Progenitor cell of endocrine pancreas (in vitro differentiated cells): Measurements from ENCODE around the gene OR1I1. TPM values are rescaled to one million over a fixed set of nuclear protein-coding genes. Genes with fewer than 3 reads are reported as not detected.

ENCODE experiments used
- DNase-seq: peaks from one replicate; pipeline ENCODE4 v3.0.0; 2021; ENCODE audit warnings: low spot score; ENCODE audit not compliant: unreplicated experiment
- H3K27ac Mint-ChIP-seq: 2 replicates; pipeline ENCODE4 v1.8.0; 2021; ENCODE audit warnings: mild to moderate bottlenecking, moderate library complexity, mixed read lengths
- H3K27me3 Mint-ChIP-seq: 2 replicates; pipeline ENCODE4 v1.8.0; 2021; ENCODE audit warnings: mixed read lengths
- H3K36me3 Mint-ChIP-seq: 2 replicates; pipeline ENCODE4 v1.8.0; 2022; ENCODE audit warnings: mixed read lengths; ENCODE audit not compliant: insufficient read depth
- H3K4me1 Mint-ChIP-seq: 2 replicates; pipeline ENCODE4 v1.8.0; 2021; ENCODE audit warnings: low read depth, mixed read lengths
- H3K4me3 Mint-ChIP-seq: 2 replicates; pipeline ENCODE4 v1.8.0; 2021; ENCODE audit warnings: low read depth, mild to moderate bottlenecking, moderate library complexity, mixed read lengths
- H3K9me3 Mint-ChIP-seq: 2 replicates; pipeline ENCODE4 v1.8.0; 2021; ENCODE audit warnings: low read depth, mixed read lengths
- total RNA-seq: library from RNA; stranded (reverse); gene quantifications from 2 replicates; pipeline ENCODE4 v1.2.1, GENCODE V29; 2021
- TF ChIP-seq, protein P1 (sequence below): fragments of 200-600 bp; sonication (generic); IDR thresholded peaks from one replicate; pipeline ENCODE4 v1.5.0; 2021; ENCODE audit warnings: antibody characterized with exemption, mild to moderate bottlenecking; ENCODE audit not compliant: unreplicated experiment

The OR1I1 gene
- total RNA-seq, 1 donor from 2014 or later = not detected

DNA sequence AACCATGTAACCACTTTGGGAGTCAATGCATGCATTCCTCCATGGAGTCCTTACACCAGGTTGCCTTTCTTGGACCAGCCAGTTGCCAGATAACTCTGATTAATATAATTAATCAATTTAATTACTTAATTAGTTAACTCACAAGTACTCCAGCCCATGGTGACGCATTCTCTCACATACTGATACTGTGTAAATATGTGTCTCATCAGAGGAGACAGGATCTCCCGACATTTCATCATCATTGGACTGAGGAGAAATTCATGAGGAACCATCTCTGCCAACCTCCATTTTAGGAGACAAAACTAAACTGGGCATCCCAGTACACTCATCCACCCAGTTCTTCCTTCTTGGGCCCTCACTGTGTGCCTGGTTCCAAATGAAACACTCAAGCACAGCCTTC is 39.2 kb upstream of the OR1I1 start:
- Mint-ChIP-seq H3K27ac (no peak overlapping the region), H3K36me3 (peaks cover 1% of the 10 kb centered on the region)
- TF ChIP-seq, protein P1, sequence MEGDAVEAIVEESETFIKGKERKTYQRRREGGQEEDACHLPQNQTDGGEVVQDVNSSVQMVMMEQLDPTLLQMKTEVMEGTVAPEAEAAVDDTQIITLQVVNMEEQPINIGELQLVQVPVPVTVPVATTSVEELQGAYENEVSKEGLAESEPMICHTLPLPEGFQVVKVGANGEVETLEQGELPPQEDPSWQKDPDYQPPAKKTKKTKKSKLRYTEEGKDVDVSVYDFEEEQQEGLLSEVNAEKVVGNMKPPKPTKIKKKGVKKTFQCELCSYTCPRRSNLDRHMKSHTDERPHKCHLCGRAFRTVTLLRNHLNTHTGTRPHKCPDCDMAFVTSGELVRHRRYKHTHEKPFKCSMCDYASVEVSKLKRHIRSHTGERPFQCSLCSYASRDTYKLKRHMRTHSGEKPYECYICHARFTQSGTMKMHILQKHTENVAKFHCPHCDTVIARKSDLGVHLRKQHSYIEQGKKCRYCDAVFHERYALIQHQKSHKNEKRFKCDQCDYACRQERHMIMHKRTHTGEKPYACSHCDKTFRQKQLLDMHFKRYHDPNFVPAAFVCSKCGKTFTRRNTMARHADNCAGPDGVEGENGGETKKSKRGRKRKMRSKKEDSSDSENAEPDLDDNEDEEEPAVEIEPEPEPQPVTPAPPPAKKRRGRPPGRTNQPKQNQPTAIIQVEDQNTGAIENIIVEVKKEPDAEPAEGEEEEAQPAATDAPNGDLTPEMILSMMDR = no peak

DNA sequence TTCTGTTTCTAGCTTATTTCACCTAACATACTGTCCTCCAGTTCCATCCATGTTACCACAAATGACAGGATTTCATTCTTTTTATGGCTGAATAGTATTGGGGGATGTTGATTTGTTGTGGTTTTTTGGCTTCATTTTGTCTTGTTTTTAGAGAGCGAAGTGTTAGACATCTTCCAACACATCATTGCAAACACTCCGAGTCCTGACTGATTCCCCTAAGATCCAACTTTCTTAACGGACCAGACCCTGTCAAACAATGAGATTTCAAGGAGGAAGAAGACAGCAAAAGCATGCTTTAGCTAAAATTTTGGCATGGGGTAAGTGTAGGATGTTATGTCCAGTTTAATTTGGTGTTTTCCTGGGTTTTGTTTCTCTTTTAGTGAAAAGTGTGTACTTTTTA is 36.5 kb upstream of the OR1I1 start:
- Mint-ChIP-seq H3K36me3 (no peaks in the 10 kb centered on the region), H3K4me3 (no peak overlapping the region), H3K9me3 (peaks cover 37% of the 10 kb centered on the region), H3K27ac (no peak overlapping the region), H3K27me3 (no peaks in the 10 kb centered on the region), H3K4me1 (no peaks in the 10 kb centered on the region)
- TF ChIP-seq, protein P1 = no peak
- DNase-seq = no peak

More for the DNA sequence above, 39.2 kb upstream of the OR1I1 start:
- no peak for DNase-seq
- no peak overlapping the region for H3K4me3 Mint-ChIP-seq
- peaks cover 32% of the 10 kb centered on the region for H3K9me3 Mint-ChIP-seq
- H3K4me1 Mint-ChIP-seq = no peaks in the 10 kb centered on the region
- H3K27me3 Mint-ChIP-seq = no peaks in the 10 kb centered on the region

DNA sequence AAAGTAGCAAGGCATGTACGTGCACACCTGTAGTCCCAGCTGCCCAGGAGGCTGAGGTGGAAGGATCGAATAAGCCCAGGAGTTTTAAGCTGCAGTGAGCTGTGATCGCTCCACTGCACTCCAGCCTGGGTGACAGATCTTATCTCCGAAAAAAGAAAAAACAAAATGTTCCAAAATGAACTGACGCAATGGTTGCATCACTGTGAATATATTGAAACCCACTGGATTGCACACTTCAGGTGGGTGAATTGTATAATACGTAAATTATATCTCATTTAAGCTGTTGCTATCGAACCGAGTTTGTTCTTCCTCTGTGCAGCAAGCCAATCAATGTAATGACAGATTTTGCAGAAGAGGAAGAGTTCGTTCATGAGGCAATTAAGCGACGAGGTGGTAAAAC is 34.3 kb upstream of the OR1I1 start:
- no peak for DNase-seq
- H3K27me3 Mint-ChIP-seq = no peaks in the 10 kb centered on the region

GRCh38 chr19:15048128-15048527 is 33.9 kb upstream of the OR1I1 start:
- H3K4me1 Mint-ChIP-seq = no peaks in the 10 kb centered on the region
- peaks cover 53% of the 10 kb centered on the region for H3K9me3 Mint-ChIP-seq

More for the DNA sequence above, 34.3 kb upstream of the OR1I1 start:
- TF ChIP-seq, protein P1 = no peak
- Mint-ChIP-seq H3K36me3 (peaks cover 1% of the 10 kb centered on the region), H3K9me3 (peaks cover 53% of the 10 kb centered on the region), H3K4me1 (no peaks in the 10 kb centered on the region), H3K4me3 (no peak overlapping the region), H3K27ac (no peak overlapping the region)

GRCh38 chr19:15048885-15049541 is 33.0 kb upstream of the OR1I1 start, which contains the start of gene CASP14:
Gene CASP14 (plus strand): TSS chr19:15049480. CDS start chr19:15052252, 2,772 bp downstream.
- TF ChIP-seq, protein P1 = no peak
- no peak for DNase-seq
- Mint-ChIP-seq H3K27ac (no peak within 1 kb of the TSS), H3K27me3 (no peaks in the 10 kb centered on the region), H3K4me1 (no peaks in the 10 kb centered on the region), H3K36me3 (peaks cover 1% of the 10 kb centered on the region), H3K4me3 (no peak within 1 kb of the TSS), H3K9me3 (peaks cover 59% of the 10 kb centered on the region)

More at GRCh38 chr19:15048128-15048527, 33.9 kb upstream of the OR1I1 start:
- no peaks in the 10 kb centered on the region for H3K27me3 Mint-ChIP-seq
- H3K27ac Mint-ChIP-seq = no peak overlapping the region
- no peak for DNase-seq
- TF ChIP-seq, protein P1 = no peak
- H3K4me3 Mint-ChIP-seq = no peak overlapping the region
- H3K36me3 Mint-ChIP-seq = peaks cover 1% of the 10 kb centered on the region
